ENCODE results near the gene ACOT6.
"Not testable (repeated sequence)": the region's sequence is repeated elsewhere in the genome, so short reads cannot be mapped to it uniquely, and the experiment has no call there.

Gene ACOT6, protein sequence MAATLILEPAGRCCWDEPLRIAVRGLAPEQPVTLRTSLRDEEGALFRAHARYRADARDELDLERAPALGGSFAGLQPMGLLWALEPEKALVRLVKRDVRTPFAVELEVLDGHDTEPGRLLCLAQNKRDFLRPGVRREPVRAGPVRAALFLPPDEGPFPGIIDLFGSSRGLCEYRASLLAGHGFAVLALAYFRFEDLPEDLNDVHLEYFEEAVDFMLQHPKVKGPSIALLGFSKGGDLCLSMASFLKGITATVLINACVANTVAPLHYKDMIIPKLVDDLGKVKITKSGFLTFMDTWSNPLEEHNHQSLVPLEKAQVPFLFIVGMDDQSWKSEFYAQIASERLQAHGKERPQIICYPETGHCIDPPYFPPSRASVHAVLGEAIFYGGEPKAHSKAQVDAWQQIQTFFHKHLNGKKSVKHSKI

DNA sequence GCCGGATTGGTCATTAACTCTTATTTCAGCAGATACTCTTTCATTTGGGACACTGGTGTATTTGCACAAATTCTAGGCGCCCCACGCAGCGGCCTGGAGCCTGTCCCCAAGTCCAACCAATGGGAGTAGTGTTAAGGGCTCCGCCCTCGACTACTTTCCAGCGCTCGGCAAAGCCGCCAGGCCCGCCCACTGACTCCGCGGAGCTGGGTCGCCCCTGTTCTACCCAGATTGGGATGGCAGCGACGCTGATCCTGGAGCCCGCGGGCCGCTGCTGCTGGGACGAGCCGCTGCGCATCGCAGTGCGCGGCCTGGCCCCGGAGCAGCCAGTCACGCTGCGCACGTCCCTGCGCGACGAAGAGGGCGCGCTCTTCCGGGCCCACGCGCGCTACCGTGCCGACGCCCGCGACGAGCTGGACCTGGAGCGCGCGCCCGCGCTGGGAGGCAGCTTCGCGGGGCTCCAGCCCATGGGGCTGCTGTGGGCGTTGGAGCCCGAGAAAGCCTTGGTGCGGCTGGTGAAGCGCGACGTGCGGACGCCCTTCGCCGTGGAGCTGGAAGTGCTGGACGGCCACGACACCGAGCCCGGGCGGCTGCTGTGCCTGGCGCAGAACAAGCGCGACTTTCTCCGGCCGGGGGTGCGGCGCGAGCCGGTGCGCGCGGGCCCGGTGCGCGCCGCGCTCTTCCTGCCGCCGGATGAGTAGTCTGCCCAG is at the start of gene ACOT6:
TSS of gene ACOT6 (plus strand) at position 179 of the 707 bp plus-strand sequence. CDS start at position 234, 55 bp downstream.
- DNase-seq: peak; percentile 17

GRCh38 chr14:73562696-73563095 is 49.6 kb upstream of the ACOT6 start:
- not testable (repeated sequence) for DNase-seq

GRCh38 chr14:73566431-73566830 is 45.9 kb upstream of the ACOT6 start:
- not testable (repeated sequence) for DNase-seq

DNA sequence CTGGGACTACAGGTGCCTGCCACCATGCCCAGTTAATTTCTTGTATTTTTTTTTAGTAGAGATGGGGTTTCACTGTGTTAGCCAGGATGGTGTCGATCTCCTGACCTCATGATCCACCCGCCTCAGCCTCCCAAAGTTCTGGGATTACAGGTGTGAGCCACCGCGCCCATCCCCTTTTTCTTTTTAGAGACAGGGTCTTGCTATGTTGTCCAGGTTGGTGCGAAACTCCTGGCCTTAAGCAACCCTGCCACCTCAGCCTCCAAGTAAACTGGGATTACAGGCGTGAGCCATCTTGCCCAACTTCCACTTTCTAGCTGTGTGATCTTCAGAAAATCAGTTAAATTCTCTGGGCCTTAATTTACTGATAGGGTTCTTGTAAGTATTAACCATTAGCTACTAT is 45.4 kb upstream of the ACOT6 start:
- DNase-seq: not testable (repeated sequence)

DNA sequence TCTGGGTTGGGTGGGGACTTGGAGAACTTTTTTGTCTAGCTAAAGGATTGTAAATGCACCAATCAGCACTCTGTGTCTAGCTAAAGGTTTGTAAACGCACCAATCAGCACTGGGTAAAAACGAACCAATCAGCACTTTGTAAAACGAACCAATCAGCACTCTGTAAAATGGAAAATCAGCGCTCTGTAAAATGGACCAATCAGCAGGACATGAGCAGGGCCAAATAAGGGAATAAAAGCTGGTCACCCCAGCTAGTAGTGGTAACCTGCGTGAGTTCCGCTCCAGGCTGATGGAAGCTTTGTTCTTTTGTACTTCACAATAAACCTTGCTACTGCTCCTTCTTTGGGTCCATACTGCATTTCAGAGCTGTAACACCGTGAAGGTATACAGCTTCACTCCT is 45.0 kb upstream of the ACOT6 start:
- DNase-seq: no peak

- DNase-seq: no peak
Observed at GRCh38 chr14:73567951-73568885, 44.1 kb upstream of the ACOT6 start.

DNA sequence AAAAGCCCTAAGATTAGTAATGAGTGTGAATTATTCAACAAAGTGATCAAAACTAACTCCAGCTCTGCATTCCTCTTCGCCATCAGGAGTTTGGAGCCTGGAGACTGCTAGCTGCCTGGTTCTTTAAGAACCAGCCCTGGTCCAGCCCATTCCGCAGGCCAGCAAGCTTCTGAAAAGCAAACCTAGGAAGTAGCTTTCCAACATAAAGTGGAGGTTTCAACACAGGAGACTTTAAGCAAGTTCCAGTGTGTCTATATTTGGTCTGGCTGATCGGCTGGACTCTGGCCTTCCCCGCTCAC is 43.5 kb upstream of the ACOT6 start:
- not testable (repeated sequence) for DNase-seq

- peak; percentile 82 for DNase-seq
Observed at GRCh38 chr14:73569185-73569958, 42.9 kb upstream of the ACOT6 start, which contains the start of gene ACOT2. ACOT2 (plus strand) TSS chr14:73569213; CDS start chr14:73569241, 28 bp downstream.

DNA sequence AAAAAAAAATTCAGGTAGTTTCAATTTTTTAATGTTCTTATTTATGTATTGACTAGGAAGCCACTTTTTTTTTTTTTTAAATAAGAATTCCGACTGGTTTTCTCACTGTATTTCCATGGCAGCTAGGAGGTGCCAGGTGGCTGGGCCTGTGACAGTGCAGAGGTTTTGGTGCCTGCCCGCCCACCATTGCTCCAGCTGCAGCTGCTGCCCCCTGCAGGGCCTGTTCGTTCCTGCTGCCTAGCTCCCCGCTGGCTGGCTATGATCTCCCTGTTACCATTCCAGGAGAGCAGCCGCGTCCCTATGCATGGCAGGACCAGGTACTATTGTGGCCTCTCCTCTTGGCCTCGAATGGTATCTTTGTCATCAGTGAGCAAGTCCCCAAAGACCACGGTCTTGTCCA is 41.4 kb upstream of the ACOT6 start:
- DNase-seq: not testable (repeated sequence)

DNA sequence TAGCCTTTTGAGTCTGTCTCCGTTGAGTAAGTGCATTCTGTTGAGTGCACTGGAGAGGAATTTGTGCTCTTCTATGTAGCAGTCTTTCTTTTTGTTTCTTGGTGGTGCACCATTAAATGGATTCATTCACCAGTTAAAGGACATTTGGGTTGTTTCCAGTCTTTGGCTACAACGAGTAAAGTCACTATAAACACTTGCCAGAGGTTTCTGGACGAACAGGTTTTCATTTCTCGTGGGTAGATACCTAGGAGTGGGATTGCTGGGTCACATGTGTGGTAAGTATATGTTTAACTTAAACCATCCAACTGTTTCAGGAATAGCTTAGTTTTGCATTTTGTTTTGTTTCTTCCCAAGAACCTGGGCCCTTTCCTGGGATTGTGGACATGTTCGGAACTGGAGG is 39.3 kb upstream of the ACOT6 start:
- DNase-seq: not testable (repeated sequence)

GRCh38 chr14:73573740-73574139 is 38.6 kb upstream of the ACOT6 start:
- not testable (repeated sequence) for DNase-seq

DNA sequence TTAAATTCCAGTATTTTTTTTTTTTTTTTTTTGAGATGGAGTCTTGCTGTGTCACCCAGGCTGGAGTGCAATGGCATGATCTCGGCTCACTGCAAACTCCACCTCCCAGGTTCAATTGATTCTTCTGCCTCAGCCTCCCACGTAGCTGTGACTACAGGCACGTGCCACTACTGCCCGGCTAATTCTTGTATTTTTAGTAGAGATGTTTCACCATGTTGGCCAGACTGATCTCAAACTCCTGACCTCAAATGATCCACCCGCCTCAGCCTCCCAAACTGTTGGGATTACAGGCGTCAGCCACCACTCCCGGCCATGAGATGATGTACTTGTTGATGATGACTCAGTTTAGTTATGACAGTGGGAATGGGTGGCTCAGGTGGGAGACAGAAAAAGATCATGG is 38.1 kb upstream of the ACOT6 start:
- not testable (repeated sequence) for DNase-seq

GRCh38 chr14:73576391-73576790 is 35.9 kb upstream of the ACOT6 start:
- no peak for DNase-seq

DNA sequence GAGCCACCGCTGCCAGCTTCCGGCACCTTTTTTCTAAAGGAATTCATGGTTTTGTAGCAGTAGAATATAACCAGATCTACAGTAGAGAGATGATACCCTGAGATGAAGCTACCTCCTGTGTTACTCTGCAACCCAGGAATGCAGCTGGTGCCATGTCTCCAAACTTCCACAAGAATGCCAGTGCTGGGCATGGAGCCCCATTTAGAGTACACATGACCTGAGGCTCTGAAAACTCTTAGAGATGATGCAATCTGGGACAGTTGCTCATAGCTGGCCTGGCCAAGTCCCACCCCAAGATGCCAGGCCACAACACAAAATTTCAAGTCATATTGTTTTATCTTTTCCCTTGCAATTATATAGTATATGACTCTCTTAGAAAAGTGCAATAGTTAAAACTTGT is 35.1 kb upstream of the ACOT6 start:
- DNase-seq: not testable (repeated sequence)

- not testable (repeated sequence) for DNase-seq
Observed at GRCh38 chr14:73582102-73582979, 30.0 kb upstream of the ACOT6 start.

DNA sequence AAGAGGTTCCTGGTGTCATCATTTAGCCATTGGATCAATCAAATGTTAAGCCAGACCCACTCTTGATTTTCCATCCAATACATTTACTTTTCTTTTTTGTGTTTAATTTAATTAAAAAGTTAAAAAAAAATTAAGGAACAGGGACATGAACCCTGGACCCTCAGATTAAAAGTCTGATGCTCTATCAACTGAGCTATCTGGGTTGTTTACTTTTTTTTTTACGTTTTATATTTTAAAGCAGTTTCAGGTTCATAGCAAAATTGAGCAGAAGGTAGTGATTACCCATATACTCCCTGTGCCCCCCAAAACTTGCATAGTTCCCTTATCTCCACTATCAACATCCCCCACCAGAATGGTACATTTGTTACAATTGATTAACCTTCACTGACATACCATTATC is 23.6 kb upstream of the ACOT6 start:
- DNase-seq: no peak

- no peak for DNase-seq
Observed at GRCh38 chr14:73589116-73589515, 23.2 kb upstream of the ACOT6 start.

GRCh38 chr14:73590673-73591004 is 21.7 kb upstream of the ACOT6 start:
- DNase-seq: not testable (repeated sequence)

DNA sequence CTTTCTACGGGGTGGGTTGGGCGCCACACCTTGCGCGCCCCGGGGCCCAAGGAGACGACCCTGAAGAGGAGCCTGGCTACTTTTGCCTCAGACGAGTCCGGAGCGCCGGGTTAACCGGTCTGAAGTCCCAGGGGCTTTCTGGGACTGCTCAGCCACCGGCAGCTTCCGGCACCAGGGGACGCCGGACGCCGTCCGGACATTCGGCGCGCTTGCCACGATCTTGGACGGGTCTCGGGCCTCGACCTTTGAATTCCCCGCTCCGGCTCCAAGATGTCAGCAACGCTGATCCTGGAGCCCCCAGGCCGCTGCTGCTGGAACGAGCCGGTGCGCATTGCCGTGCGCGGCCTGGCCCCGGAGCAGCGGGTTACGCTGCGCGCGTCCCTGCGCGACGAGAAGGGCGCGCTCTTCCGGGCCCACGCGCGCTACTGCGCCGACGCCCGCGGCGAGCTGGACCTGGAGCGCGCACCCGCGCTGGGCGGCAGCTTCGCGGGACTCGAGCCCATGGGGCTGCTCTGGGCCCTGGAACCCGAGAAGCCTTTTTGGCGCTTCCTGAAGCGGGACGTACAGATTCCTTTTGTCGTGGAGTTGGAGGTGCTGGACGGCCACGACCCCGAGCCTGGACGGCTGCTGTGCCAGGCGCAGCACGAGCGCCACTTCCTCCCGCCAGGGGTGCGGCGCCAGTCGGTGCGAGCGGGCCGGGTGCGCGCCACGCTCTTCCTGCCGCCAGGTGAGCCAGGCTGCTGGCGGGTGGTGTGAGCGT is 20.4 kb upstream of the ACOT6 start, which contains the start of gene ACOT4:
TSS of gene ACOT4 (plus strand) at position 184 of the 760 bp plus-strand sequence. CDS start at position 271, 87 bp downstream.
- DNase-seq: peak; percentile 42

- DNase-seq: no peak
Observed at GRCh38 chr14:73594491-73594890, 17.8 kb upstream of the ACOT6 start.

Data from NCI-H2107 (cell line).